DOHH2 (cell line): ENCODE results near the gene ATP13A1.
"Not testable (repeated sequence)": the region's sequence is repeated elsewhere in the genome, so short reads cannot be mapped to it uniquely, and the experiment has no call there.

ENCODE experiments used
- H3F3A ChIP-seq: fragments of 200-600 bp; sonication (generic), shearing (Covaris generic); 2 replicates; pipeline ENCODE4 v1.6.0; 2016; ENCODE audit warnings: antibody characterized with exemption, mild to moderate bottlenecking; ENCODE audit not compliant: control insufficient read depth, insufficient read depth
- H3K27ac ChIP-seq: fragments of 200-600 bp; sonication (generic); 2 replicates; pipeline ENCODE4 v1.5.1; 2014; ENCODE audit warnings: low read depth, mild to moderate bottlenecking, low read length, moderate library complexity
- H3K27me3 ChIP-seq: fragments of 200-600 bp; sonication (generic); 2 replicates; pipeline ENCODE4 v1.6.1; 2014; ENCODE audit warnings: mild to moderate bottlenecking, low read length, mixed read lengths; ENCODE audit not compliant: control insufficient read depth
- H3K36me3 ChIP-seq: fragments of 200-600 bp; sonication (generic); 2 replicates; pipeline ENCODE4 v1.6.1; 2014; ENCODE audit warnings: mild to moderate bottlenecking, low read length, moderate library complexity, mixed read lengths; ENCODE audit not compliant: control insufficient read depth
- H3K4me1 ChIP-seq: fragments of 200-600 bp; sonication (generic); 2 replicates; pipeline ENCODE4 v1.6.1; 2014; ENCODE audit warnings: mild to moderate bottlenecking, low read length, mixed read lengths; ENCODE audit not compliant: control insufficient read depth
- H3K4me2 ChIP-seq: fragments of 200-600 bp; sonication (generic); 2 replicates; pipeline ENCODE4 v1.6.0; 2014; ENCODE audit warnings: mild to moderate bottlenecking, low read length, moderate library complexity
- H3K4me3 ChIP-seq: fragments of 200-600 bp; sonication (generic); 2 replicates; pipeline ENCODE4 v1.5.1; 2014; ENCODE audit warnings: mild to moderate bottlenecking, low read length, mixed read lengths
- H3K79me2 ChIP-seq: fragments of 200-600 bp; sonication (generic); 2 replicates; pipeline ENCODE4 v1.6.1; 2014; ENCODE audit warnings: mild to moderate bottlenecking, low read length, mixed read lengths; ENCODE audit not compliant: control insufficient read depth
- H3K9me2 ChIP-seq: fragments of 200-600 bp; sonication (generic); replicated peaks from 2 replicates; pipeline ENCODE4 v1.6.1; 2014; ENCODE audit warnings: mild to moderate bottlenecking, low read length, mixed read lengths; ENCODE audit not compliant: control insufficient read depth
- H3K9me3 ChIP-seq: fragments of 200-600 bp; sonication (generic); 2 replicates; pipeline ENCODE4 v1.6.1; 2014; ENCODE audit warnings: antibody characterized with exemption, low read length, mixed read lengths; ENCODE audit not compliant: control insufficient read depth, insufficient read depth
- H4K20me1 ChIP-seq: fragments of 200-600 bp; sonication (generic); 2 replicates; pipeline ENCODE4 v1.6.0; 2014; ENCODE audit warnings: low read depth, mild to moderate bottlenecking, antibody characterized with exemption, low read length, moderate library complexity; ENCODE audit not compliant: control insufficient read depth, insufficient read depth
- EZH2phosphoT487 ChIP-seq: fragments of 200-600 bp; sonication (generic); IDR thresholded peaks from 2 replicates; pipeline ENCODE4 v1.6.1; 2017; ENCODE audit warnings: borderline replicate concordance, mild to moderate bottlenecking, antibody characterized with exemption, low read length, moderate library complexity, mixed read lengths
- TF ChIP-seq, protein P1 (sequence below): fragments of 200-600 bp; sonication (generic); IDR thresholded peaks from one replicate; pipeline ENCODE4 v1.5.1; 2014; ENCODE audit warnings: antibody characterized with exemption, mild to moderate bottlenecking, low read depth, low read length; ENCODE audit not compliant: poor library complexity, severe bottlenecking

Gene ATP13A1

DNA sequence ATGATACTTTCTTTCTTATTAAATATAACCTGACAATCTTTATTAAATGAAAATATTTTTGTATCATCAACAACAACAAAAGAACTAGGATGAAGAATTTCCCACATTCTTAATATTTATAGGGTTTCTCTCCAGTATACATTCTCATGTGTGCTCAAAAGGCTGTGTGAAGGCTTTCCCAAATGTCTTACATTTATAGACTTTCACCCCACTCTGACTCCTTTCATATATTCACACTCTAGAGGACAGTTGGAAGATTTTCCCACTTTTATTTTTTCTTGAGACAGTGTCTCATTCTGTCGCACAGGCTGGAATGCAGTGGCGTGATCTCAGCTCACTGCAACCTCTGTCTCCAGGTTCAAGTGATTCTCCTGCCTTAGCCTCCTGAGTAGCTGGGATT lies 47.0 kb upstream of the ATP13A1 start:
- H3F3A ChIP-seq = no peaks in the 10 kb centered on the region

DNA sequence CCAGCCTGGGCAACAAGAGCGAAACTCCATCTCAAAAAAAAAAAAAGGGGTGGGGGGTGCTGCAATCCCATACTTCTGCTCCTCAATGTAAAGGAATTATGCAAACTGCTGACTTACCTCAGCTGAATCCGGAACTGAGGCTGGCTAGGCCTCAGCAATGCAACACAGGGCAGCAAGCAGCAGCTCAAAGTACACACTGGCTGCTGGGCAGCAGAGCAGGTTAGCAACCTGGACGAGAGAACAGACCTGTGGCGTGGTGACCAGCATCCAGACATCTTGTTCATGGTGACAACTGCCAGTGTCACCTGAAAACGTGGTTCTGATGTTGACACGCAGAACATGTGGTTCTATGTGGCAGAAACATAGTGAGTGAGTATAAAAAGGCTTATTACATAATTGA lies 41.4 kb upstream of the ATP13A1 start:
- no peaks in the 10 kb centered on the region for H4K20me1 ChIP-seq

More for the DNA sequence above, 47.0 kb upstream of the ATP13A1 start:
- H4K20me1 ChIP-seq = no peaks in the 10 kb centered on the region
- no peak overlapping the region for H3K4me2 ChIP-seq
- H3K4me3 ChIP-seq = no peak overlapping the region
- peaks cover 3% of the 10 kb centered on the region; the same call in 1 of the 2 replicates for H3K79me2 ChIP-seq
- TF ChIP-seq, protein P1, sequence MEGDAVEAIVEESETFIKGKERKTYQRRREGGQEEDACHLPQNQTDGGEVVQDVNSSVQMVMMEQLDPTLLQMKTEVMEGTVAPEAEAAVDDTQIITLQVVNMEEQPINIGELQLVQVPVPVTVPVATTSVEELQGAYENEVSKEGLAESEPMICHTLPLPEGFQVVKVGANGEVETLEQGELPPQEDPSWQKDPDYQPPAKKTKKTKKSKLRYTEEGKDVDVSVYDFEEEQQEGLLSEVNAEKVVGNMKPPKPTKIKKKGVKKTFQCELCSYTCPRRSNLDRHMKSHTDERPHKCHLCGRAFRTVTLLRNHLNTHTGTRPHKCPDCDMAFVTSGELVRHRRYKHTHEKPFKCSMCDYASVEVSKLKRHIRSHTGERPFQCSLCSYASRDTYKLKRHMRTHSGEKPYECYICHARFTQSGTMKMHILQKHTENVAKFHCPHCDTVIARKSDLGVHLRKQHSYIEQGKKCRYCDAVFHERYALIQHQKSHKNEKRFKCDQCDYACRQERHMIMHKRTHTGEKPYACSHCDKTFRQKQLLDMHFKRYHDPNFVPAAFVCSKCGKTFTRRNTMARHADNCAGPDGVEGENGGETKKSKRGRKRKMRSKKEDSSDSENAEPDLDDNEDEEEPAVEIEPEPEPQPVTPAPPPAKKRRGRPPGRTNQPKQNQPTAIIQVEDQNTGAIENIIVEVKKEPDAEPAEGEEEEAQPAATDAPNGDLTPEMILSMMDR = no peak
- no peak for TF ChIP-seq EZH2phosphoT487
- no peaks in the 10 kb centered on the region for H3K9me2 ChIP-seq
- peaks cover 65% of the 10 kb centered on the region for H3K9me3 ChIP-seq
- no peaks in the 10 kb centered on the region for H3K4me1 ChIP-seq
- H3K36me3 ChIP-seq = peaks cover 61% of the 10 kb centered on the region
- H3K27ac ChIP-seq = no peak overlapping the region
- H3K27me3 ChIP-seq = no peaks in the 10 kb centered on the region

DNA sequence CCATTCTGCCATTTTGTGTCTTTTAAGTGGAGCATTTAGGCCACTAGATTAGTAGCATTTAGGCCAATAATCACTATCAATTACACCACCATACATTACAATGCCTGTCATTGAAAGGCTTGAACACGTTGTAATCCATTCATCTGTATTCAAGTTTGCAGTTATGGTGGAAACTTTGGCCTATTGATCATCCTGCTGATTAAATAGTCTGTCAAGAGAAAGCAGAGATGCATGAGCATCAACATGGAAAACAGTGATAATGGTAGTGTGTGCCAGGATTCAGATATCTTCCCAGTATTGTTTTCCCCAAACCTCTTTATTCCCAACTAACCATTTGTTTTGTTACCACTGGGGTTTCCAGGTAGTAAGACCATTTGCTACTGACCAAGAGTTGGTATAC lies 37.0 kb upstream of the ATP13A1 start:
- not testable (repeated sequence) for H3K27me3 ChIP-seq, H3K4me1 ChIP-seq, H3K27ac ChIP-seq, H3K9me3 ChIP-seq, H3F3A ChIP-seq, H3K4me3 ChIP-seq, H3K9me2 ChIP-seq, H3K79me2 ChIP-seq, H3K4me2 ChIP-seq, H4K20me1 ChIP-seq, H3K36me3 ChIP-seq

More for the DNA sequence above, 41.4 kb upstream of the ATP13A1 start:
- Histone ChIP-seq H3K27me3 (no peaks in the 10 kb centered on the region), H3K4me1 (no peaks in the 10 kb centered on the region), H3K36me3 (peaks cover 16% of the 10 kb centered on the region), H3K27ac (no peak overlapping the region), H3K9me2 (no peaks in the 10 kb centered on the region), H3K4me2 (no peak overlapping the region), H3K9me3 (peaks cover 24% of the 10 kb centered on the region), H3K4me3 (no peak overlapping the region), H3K79me2 (no peaks in the 10 kb centered on the region), H3F3A (no peaks in the 10 kb centered on the region)
- TF ChIP-seq, protein P1 = no peak
- no peak for TF ChIP-seq EZH2phosphoT487

DNA sequence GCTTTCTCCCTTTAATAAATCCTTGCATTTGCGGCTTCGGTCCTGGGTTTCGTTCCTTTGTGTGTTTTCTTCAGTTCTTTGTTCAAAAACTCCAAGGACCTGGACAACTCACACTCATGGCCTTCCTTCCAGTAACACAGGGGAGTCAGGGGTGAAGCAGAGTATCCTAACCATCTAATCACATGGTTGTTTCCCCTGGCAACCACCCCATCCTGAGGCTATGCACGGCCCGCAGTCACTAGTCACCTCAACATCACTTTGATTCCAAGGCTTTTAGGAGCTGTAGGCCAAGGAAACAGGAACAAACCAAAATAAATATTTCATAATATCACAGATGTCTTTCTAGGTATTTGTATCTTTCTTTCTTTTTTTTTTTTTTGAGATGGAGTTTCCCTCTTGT lies 34.1 kb upstream of the ATP13A1 start:
- H3K27ac ChIP-seq = no peak overlapping the region
- no peak for TF ChIP-seq EZH2phosphoT487
- TF ChIP-seq, protein P1 = no peak
- no peak overlapping the region for H3K4me2 ChIP-seq
- H3K36me3 ChIP-seq = no peaks in the 10 kb centered on the region
- no peaks in the 10 kb centered on the region for H3K9me3 ChIP-seq
- no peaks in the 10 kb centered on the region for H3K4me1 ChIP-seq
- no peaks in the 10 kb centered on the region for H3K27me3 ChIP-seq
- no peaks in the 10 kb centered on the region for H3K79me2 ChIP-seq
- no peaks in the 10 kb centered on the region for H3K9me2 ChIP-seq
- no peaks in the 10 kb centered on the region for H4K20me1 ChIP-seq
- no peak overlapping the region for H3K4me3 ChIP-seq
- H3F3A ChIP-seq = no peaks in the 10 kb centered on the region
